Measurements from ENCODE around the gene MCM6. TPM values are rescaled to one million over a fixed set of nuclear protein-coding genes. Genes with fewer than 3 reads are reported as not detected.

Gene MCM6
- total RNA-seq, 1 experiment from 2014 or later: 31.1 TPM

Other genes with a start within 250 kb of the MCM6 start
- 24.2 and 31.4 TPM in 2 replicates for gene UBXN4, start 134.6 kb downstream of the MCM6 start, total RNA-seq (2014; rRNA removed; shearing (Covaris generic))
- 0.14 and 0.66 TPM in 2 replicates for gene LCT, start 39.3 kb downstream of the MCM6 start, total RNA-seq (2014; rRNA removed; shearing (Covaris generic))
- 94.4 and 100 TPM in 2 replicates for gene DARS1, start 109.2 kb upstream of the MCM6 start, total RNA-seq (2014; rRNA removed; shearing (Covaris generic))
- 0.06 TPM in 1 of 2 replicates, not detected in the other for gene CXCR4, start 241.7 kb upstream of the MCM6 start, total RNA-seq (2014; rRNA removed; shearing (Covaris generic))